Choroid plexus epithelial cell (primary cell): ENCODE results near the gene MRPL2.

ENCODE experiments used
- DNase-seq: peaks from one replicate; pipeline ENCODE4 v3.0.0-alpha.2; 2010; ENCODE audit warnings: low read depth
- H3K4me3 ChIP-seq: 2 replicates; pipeline ENCODE4 v1.5.1; 2011; ENCODE audit warnings: low read depth, mild to moderate bottlenecking, control low read depth, low read length, moderate library complexity
- CTCF ChIP-seq: conservative IDR thresholded peaks from 2 replicates; pipeline ENCODE4 v1.5.1; 2011; ENCODE audit warnings: low read depth, mild to moderate bottlenecking, control low read depth, inconsistent platforms, low read length, moderate library complexity

The MRPL2 gene

GRCh38 chr6:43097098-43097489, 37.9 kb upstream of the MRPL2 start:
- H3K4me3 ChIP-seq: no peak overlapping the region
- no peak for DNase-seq
- TF ChIP-seq CTCF: peak; percentile 18

GRCh38 chr6:43096451-43097097, 37.3 kb upstream of the MRPL2 start:
- no peak overlapping the region for H3K4me3 ChIP-seq
- peak; percentile 83 for DNase-seq
- no peak for TF ChIP-seq CTCF

- no peak overlapping the region for H3K4me3 ChIP-seq
- no peak for DNase-seq
- no peak for TF ChIP-seq CTCF
Measured at GRCh38 chr6:43095939-43096338, 36.7 kb upstream of the MRPL2 start.

GRCh38 chr6:43093436-43094289, 34.4 kb upstream of the MRPL2 start:
- no peak for TF ChIP-seq CTCF
- no peak overlapping the region for H3K4me3 ChIP-seq
- DNase-seq: peak; percentile 60

- DNase-seq: no peak
- no peak overlapping the region for H3K4me3 ChIP-seq
Measured at GRCh38 chr6:43092635-43093034, 33.4 kb upstream of the MRPL2 start.

GRCh38 chr6:43091436-43091991, 32.3 kb upstream of the MRPL2 start:
- no peak overlapping the region for H3K4me3 ChIP-seq
- no peak for DNase-seq
- no peak for TF ChIP-seq CTCF

More at GRCh38 chr6:43092635-43093034, 33.4 kb upstream of the MRPL2 start:
- no peak for TF ChIP-seq CTCF
